CD14-positive monocyte (primary cell): Measurements from ENCODE around the gene LEKR1. TPM values are rescaled to one million over a fixed set of nuclear protein-coding genes. Genes with fewer than 3 reads are reported as not detected.

Source experiments
- DNase-seq, 3 donors: peaks; one replicate each; pipeline ENCODE4 v3.0.0-alpha.2; 2011 to 2022
- H2AFZ ChIP-seq: 2 replicates; pipeline ENCODE4 v1.6.0; 2012; ENCODE audit warnings: mild to moderate bottlenecking, low read depth, low read length, inconsistent platforms; ENCODE audit not compliant: insufficient read depth, poor library complexity, severe bottlenecking
- H3K27ac ChIP-seq, 2 donors: 1 replicate in 1 of 2; 2 replicates in 1 of 2; pipeline ENCODE4 v1.5.1; 2012 to 2013; ENCODE audit warnings: low read length in 2 of 2, control low read depth in 1 of 2, inconsistent platforms in 1 of 2, low read depth in 1 of 2, mild to moderate bottlenecking in 1 of 2
- H3K27me3 ChIP-seq, 2 donors: one replicate each; pipeline versions ENCODE4 v1.6.0 to v1.6.1; 2011 to 2013; ENCODE audit warnings: low read length in 2 of 2; ENCODE audit not compliant: control insufficient read depth in 2 of 2, insufficient read depth in 2 of 2
- H3K36me3 ChIP-seq, 2 donors: replicated peaks in 1 of 2; 1 replicate in 1 of 2; 2 replicates in 1 of 2; pipeline versions ENCODE4 v1.5.1 to v1.6.1; 2012 to 2013; ENCODE audit warnings: low read length in 2 of 2, control low read depth in 1 of 2, inconsistent platforms in 1 of 2, mild to moderate bottlenecking in 1 of 2; ENCODE audit not compliant: insufficient read depth in 2 of 2, control insufficient read depth in 1 of 2
- H3K4me1 ChIP-seq, 2 donors: 1 replicate in 1 of 2; 2 replicates in 1 of 2; pipeline versions ENCODE4 v1.5.1 to v1.6.1; 2012 to 2013; ENCODE audit warnings: low read length in 2 of 2, control low read depth in 1 of 2, inconsistent platforms in 1 of 2, mild to moderate bottlenecking in 1 of 2, moderate library complexity in 1 of 2; ENCODE audit not compliant: insufficient read depth in 2 of 2, control insufficient read depth in 1 of 2
- H3K4me2 ChIP-seq: replicated peaks from 2 replicates; pipeline ENCODE3; 2012; ENCODE audit warnings: low read length, moderate library complexity, mild to moderate bottlenecking; ENCODE audit not compliant: poor library complexity, severe bottlenecking; ENCODE audit errors: extremely low read depth
- H3K4me3 ChIP-seq, 3 experiments: fragments of 200-600 bp in 1 of 3; sonication (generic) in 1 of 3; replicated peaks in 1 of 3; 1 replicate in 2 of 3; 2 replicates in 1 of 3; pipeline ENCODE4 v1.5.1; 2011 to 2013; ENCODE audit warnings: low read length in 3 of 3, mild to moderate bottlenecking in 3 of 3, control low read depth in 2 of 3, low read depth in 2 of 3, inconsistent platforms in 1 of 3, moderate library complexity in 1 of 3
- H3K79me2 ChIP-seq: 2 replicates; pipeline ENCODE4 v1.6.0; 2012; ENCODE audit warnings: mild to moderate bottlenecking, control low read depth, inconsistent platforms, low read length, moderate library complexity; ENCODE audit not compliant: insufficient read depth
- H3K9ac ChIP-seq: 2 replicates; pipeline ENCODE4 v1.6.0; 2017; ENCODE audit warnings: low read length, mild to moderate bottlenecking; ENCODE audit not compliant: insufficient read depth, poor library complexity, severe bottlenecking
- H3K9me3 ChIP-seq, 2 donors: replicated peaks in 1 of 2; 1 replicate in 1 of 2; 2 replicates in 1 of 2; pipeline versions ENCODE4 v1.5.1 to v1.6.1; 2012 to 2013; ENCODE audit warnings: low read length in 2 of 2, control low read depth in 1 of 2; ENCODE audit not compliant: control insufficient read depth in 1 of 2, insufficient read depth in 1 of 2
- H4K20me1 ChIP-seq: 2 replicates; pipeline ENCODE4 v1.6.0; 2012; ENCODE audit warnings: mild to moderate bottlenecking, low read length, control low read depth, moderate library complexity; ENCODE audit not compliant: insufficient read depth
- H3K27ac Mint-ChIP-seq, 7 donors: one replicate each; pipeline ENCODE4 v1.8.0; 2020; ENCODE audit warnings: mild to moderate bottlenecking in 7 of 7, mixed read lengths in 7 of 7, moderate library complexity in 6 of 7, inconsistent platforms in 2 of 7
- H3K27me3 Mint-ChIP-seq, 3 donors: one replicate each; pipeline ENCODE4 v1.8.0; 2021 to 2022; ENCODE audit warnings: low read depth in 3 of 3, mild to moderate bottlenecking in 3 of 3, mixed read lengths in 3 of 3, moderate library complexity in 3 of 3, inconsistent platforms in 1 of 3
- H3K36me3 Mint-ChIP-seq, 2 donors: one replicate each; pipeline ENCODE4 v1.8.0; 2020; ENCODE audit warnings: mixed read lengths in 2 of 2, inconsistent platforms in 1 of 2, mild to moderate bottlenecking in 1 of 2
- H3K4me1 Mint-ChIP-seq: one replicate; pipeline ENCODE4 v1.8.0; 2020; ENCODE audit warnings: mild to moderate bottlenecking, mixed read lengths
- H3K4me3 Mint-ChIP-seq, 2 donors: one replicate each; pipeline ENCODE4 v1.8.0; 2020; ENCODE audit warnings: mild to moderate bottlenecking in 2 of 2, mixed read lengths in 2 of 2, moderate library complexity in 1 of 2
- H3K9me3 Mint-ChIP-seq, 7 donors: one replicate each; pipeline ENCODE4 v1.8.0; 2020 to 2022; ENCODE audit warnings: mixed read lengths in 7 of 7, mild to moderate bottlenecking in 6 of 7, moderate library complexity in 6 of 7, inconsistent platforms in 2 of 7
- CTCF ChIP-seq: fragments of 200-600 bp; IDR thresholded peaks from one replicate; pipeline ENCODE4 v1.8.0; 2022; ENCODE audit warnings: antibody characterized with exemption, mild to moderate bottlenecking
- WGBS: methylation state at CpG from one replicate; pipeline ENCODE4 v1.1.5; 2013; ENCODE audit warnings: missing lambda C conversion rate; ENCODE audit not compliant: insufficient coverage; 5-methylcytosine and 5-hydroxymethylcytosine counted together
- intact Hi-C, 2 donors: fragments of 100-400 bp; cut with micrococcal nuclease; formaldehyde crosslinking; loops; one replicate each; pipeline versions ENCODE4 v1.15.0 to v1.15.1; 2023
- polyA plus RNA-seq, 3 donors: library from polyadenylated mRNA; depleted of rRNA in 1 of 3; unstranded in 2 of 3; stranded (reverse) in 1 of 3; fragments of 300-500 nt in 2 of 3; fragments of >200 nt in 1 of 3; fragmentation: Illumina TruSeq in 2 of 3; gene quantifications; 1 replicate in 2 of 3; 2 replicates in 1 of 3; pipeline ENCODE4 v1.2.3, GENCODE V29; 2012 to 2021

Gene LEKR1
- polyA plus RNA-seq, 3 donors: 0.51 to 0.80 TPM; not detected in 1

- TF ChIP-seq CTCF: no peak
- Mint-ChIP-seq H3K36me3 (no peaks in the 10 kb centered on the region), H3K27me3 (peaks cover 0 to 3% (median 0%) of the 10 kb centered on the region in 3 donors), H3K9me3 (peaks cover 0 to 2% (median 0%) of the 10 kb centered on the region in 7 donors), H3K27ac (no peak overlapping the region), H3K4me1 (no peaks in the 10 kb centered on the region), H3K4me3 (no peak overlapping the region)
- no peak overlapping the region for H2AFZ ChIP-seq
- no peak overlapping the region for H3K27ac ChIP-seq
- H3K4me1 ChIP-seq: no peaks in the 10 kb centered on the region
- no peaks in the 10 kb centered on the region for H3K27me3 ChIP-seq
- H3K4me2 ChIP-seq: no peak overlapping the region
- no peaks in the 10 kb centered on the region for H3K9me3 ChIP-seq
- H3K79me2 ChIP-seq: no peaks in the 10 kb centered on the region
- no peak overlapping the region for H3K9ac ChIP-seq
- H3K36me3 ChIP-seq: no peaks in the 10 kb centered on the region
- no peak overlapping the region for H3K4me3 ChIP-seq
- WGBS: no CpG with 5 or more reads among the region's 1 CpG
- intact Hi-C loops: no loop called here
- DNase-seq: no peak
- no peaks in the 10 kb centered on the region for H4K20me1 ChIP-seq
These were observed 217.6 kb downstream of the LEKR1 start for GRCh38 chr3:157043771-157044170.

- Mint-ChIP-seq H3K9me3 (peaks cover 0 to 2% (median 0%) of the 10 kb centered on the region in 7 donors), H3K4me3 (no peak overlapping the region), H3K4me1 (no peaks in the 10 kb centered on the region), H3K36me3 (no peaks in the 10 kb centered on the region), H3K27me3 (peaks cover 0 to 3% (median 0%) of the 10 kb centered on the region in 3 donors), H3K27ac (no peak overlapping the region)
- Histone ChIP-seq H3K27me3 (no peaks in the 10 kb centered on the region), H3K4me2 (no peak overlapping the region), H3K9me3 (no peaks in the 10 kb centered on the region), H3K4me3 (no peak overlapping the region), H3K9ac (no peak overlapping the region), H3K4me1 (no peaks in the 10 kb centered on the region), H3K79me2 (no peaks in the 10 kb centered on the region), H3K36me3 (no peaks in the 10 kb centered on the region), H2AFZ (no peak overlapping the region), H3K27ac (no peak overlapping the region), H4K20me1 (no peaks in the 10 kb centered on the region)
- no peak for TF ChIP-seq CTCF
- no peak for DNase-seq
- intact Hi-C loops: no loop called here
- 97% methylated on average over 7 of the region's 12 CpGs for WGBS
These were observed 219.2 kb downstream of the LEKR1 start for GRCh38 chr3:157045238-157045850.
